ENCODE measurements around the gene PEX7.

GRCh38 chr6:136921381-136921935 lies 99.1 kb downstream of the PEX7 start:
- TF ChIP-seq CTCF (IDR thresholded peaks at IDR 0.05; ENCODE audit: low read depth, low read length): no peak
- TF ChIP-seq POLR2A (IDR thresholded peaks at IDR 0.05; ENCODE audit: extremely low read depth, insufficient read length): no peak

All from NB4 (cell line).